GM12878 (cell line): ENCODE data around the gene SH3D19. TPM values are rescaled to one million over a fixed set of nuclear protein-coding genes. Genes with fewer than 3 reads are reported as not detected.

Source experiments
- ATAC-seq: fragments of 200-7000 bp; cut with Tn5 transposase; 3 replicates; pipeline ENCODE4 v1.9.1; 2020; ENCODE audit warnings: mild to moderate bottlenecking, moderate library complexity
- BruUV-seq: library from RNA; stranded (reverse); fragments of 400-500 nt; replicated peaks from 2 replicates; lab custom pipeline; 2021; lab: Mats Ljungman, UMichigan
- CTCF ChIA-PET: fragments of 300-600 bp; sonication (Branson Sonifier 250); formaldehyde crosslinking; extraction: SDS; loops from one replicate; lab custom pipeline; 2021; ENCODE audit warnings: inconsistent platforms; lab: Yijun Ruan, JAX
- POLR2A ChIA-PET: fragments of 350-600 bp; formaldehyde crosslinking; extraction: SDS; loops from one replicate; lab custom pipeline; 2021; ENCODE audit warnings: inconsistent platforms; lab: Charles Lee
- RAD21 ChIA-PET: fragments of 300-600 bp; sonication (Branson Sonifier 250); formaldehyde crosslinking; loops from one replicate; lab custom pipeline; 2023; ENCODE audit warnings: antibody characterized with exemption; ENCODE audit not compliant: unreplicated experiment; lab: Charles Lee
- SMC1A ChIA-PET: fragments of 300-600 bp; sonication (Branson Sonifier 250); formaldehyde crosslinking; loops from one replicate; lab custom pipeline; 2023; ENCODE audit not compliant: unreplicated experiment, uncharacterized antibody; lab: Charles Lee
- DNase-seq: peaks from one replicate; pipeline ENCODE4 v3.0.0-alpha.2; 2011; ENCODE audit warnings: low read depth, low spot score
- FAIRE-seq: peaks from 3 replicates; lab custom pipeline; 2011; peaks lifted over from hg19 to GRCh38; lab: Jason Lieb, UNC
- H2AFZ ChIP-seq: 2 replicates; pipeline ENCODE4 v1.6.0; 2011; ENCODE audit warnings: low read depth, low read length, control low read depth; ENCODE audit not compliant: control insufficient read depth
- H3K27ac ChIP-seq: 2 replicates; pipeline ENCODE4 v1.5.1; 2011; ENCODE audit warnings: control low read depth; ENCODE audit not compliant: control insufficient read depth, insufficient read depth
- H3K27me3 ChIP-seq, 2 experiments: replicated peaks in 1 of 2; 2 replicates each; pipeline versions ENCODE4 v1.6.0 to v1.6.1; 2011; ENCODE audit warnings: low read length in 1 of 2; ENCODE audit not compliant: control insufficient read depth in 2 of 2, insufficient read depth in 2 of 2
- H3K36me3 ChIP-seq, 2 experiments: 2 replicates each; pipeline ENCODE4 v1.5.1; 2011; ENCODE audit warnings: low read length in 1 of 2; ENCODE audit not compliant: control insufficient read depth in 2 of 2, insufficient read depth in 2 of 2
- H3K4me1 ChIP-seq: 2 replicates; pipeline ENCODE4 v1.6.1; 2011; ENCODE audit warnings: mild to moderate bottlenecking, low read length, moderate library complexity, mixed read lengths; ENCODE audit not compliant: control insufficient read depth, insufficient read depth
- H3K4me2 ChIP-seq: 2 replicates; pipeline ENCODE4 v1.6.0; 2011; ENCODE audit warnings: control low read depth; ENCODE audit not compliant: control insufficient read depth, insufficient read depth
- H3K4me3 ChIP-seq: fragments of 200-600 bp; sonication (generic); 2 replicates; pipeline ENCODE4 v1.5.1; 2016
- H3K79me2 ChIP-seq: 2 replicates; pipeline ENCODE4 v1.6.0; 2011; ENCODE audit warnings: low read length; ENCODE audit not compliant: control insufficient read depth, insufficient read depth
- H3K9ac ChIP-seq: 2 replicates; pipeline ENCODE4 v1.8.0; 2011; ENCODE audit warnings: low read length, control low read depth, mixed read lengths; ENCODE audit not compliant: control insufficient read depth, insufficient read depth
- H3K9me3 ChIP-seq: replicated peaks from 3 replicates; pipeline ENCODE4 v1.5.1; 2011; ENCODE audit warnings: mild to moderate bottlenecking, low read length; ENCODE audit not compliant: control insufficient read depth, insufficient read depth
- H4K20me1 ChIP-seq: 2 replicates; pipeline ENCODE4 v1.6.0; 2011; ENCODE audit not compliant: control insufficient read depth, insufficient read depth
- CEBPZ ChIP-seq: fragments of 150-350 bp; IDR thresholded peaks from 2 replicates; pipeline ENCODE4 v1.6.1; 2016; ENCODE audit warnings: low read depth, low read length
- CHD1 ChIP-seq: IDR thresholded peaks from 2 replicates; pipeline ENCODE4 v1.6.1; 2012; ENCODE audit warnings: low read depth, low read length, improper control_type of control experiment
- CTCF ChIP-seq, 3 experiments: IDR thresholded peaks in 2 of 3; conservative IDR thresholded peaks in 1 of 3; 2 replicates each; pipeline ENCODE4 v1.5.1; 2011; ENCODE audit warnings: low read depth in 3 of 3, low read length in 3 of 3, mild to moderate bottlenecking in 3 of 3, control low read depth in 2 of 3, moderate library complexity in 2 of 3, inconsistent platforms in 1 of 3, mixed read lengths in 1 of 3; ENCODE audit not compliant: control insufficient read depth in 2 of 3, insufficient read depth in 1 of 3; ENCODE audit errors: extremely low read depth in 1 of 3
- E2F8 ChIP-seq: fragments of 450-650 bp; IDR thresholded peaks from 2 replicates; pipeline ENCODE4 v1.6.1; 2018; ENCODE audit warnings: mild to moderate bottlenecking, low read depth, moderate library complexity; ENCODE audit not compliant: partially characterized antibody
- HCFC1 ChIP-seq: fragments of 150-350 bp; IDR thresholded peaks from 2 replicates; pipeline ENCODE4 v1.6.1; 2014; ENCODE audit warnings: low read length
- RBBP5 ChIP-seq: fragments of 200-600 bp; sonication (generic); conservative IDR thresholded peaks from 2 replicates; pipeline ENCODE4 v1.6.1; 2016
- SPI1 ChIP-seq: IDR thresholded peaks from 2 replicates; pipeline ENCODE4 v1.6.1; 2011; ENCODE audit warnings: low read depth, mild to moderate bottlenecking, low read length, moderate library complexity, borderline replicate concordance; ENCODE audit not compliant: insufficient read depth
- TCF12 ChIP-seq: IDR thresholded peaks from 2 replicates; pipeline ENCODE4 v1.6.1; 2011; ENCODE audit warnings: low read depth, mild to moderate bottlenecking, low read length
- ZBTB40 ChIP-seq: fragments of 450-650 bp; IDR thresholded peaks from 2 replicates; pipeline ENCODE4 v1.6.1; 2016; ENCODE audit warnings: mild to moderate bottlenecking, moderate library complexity, borderline replicate concordance
- in situ Hi-C: fragments of 300-500 bp; cut with MboI; formaldehyde crosslinking; loops from 9 replicates; pipeline ENCODE4 v1.14.3; 2018; ENCODE audit warnings: mixed read lengths
- intact Hi-C: fragments of 100-400 bp; cut with micrococcal nuclease; formaldehyde crosslinking; loops from one replicate; pipeline ENCODE4 v1.14.2; 2022; ENCODE audit not compliant: unreplicated experiment
- polyA plus RNA-seq, 11 experiments: library from polyadenylated mRNA; depleted of rRNA in 4 of 11; unstranded in 6 of 11; stranded (reverse) in 5 of 11; fragments of >200 nt; fragmentation: Nextera tagmentation in 4 of 11; fragmentation: Illumina TruSeq in 1 of 11; extraction: Ambion mirVana in 4 of 11; extraction: Trizol in 1 of 11; gene quantifications; 1 replicate in 1 of 11; 2 replicates in 10 of 11; pipeline versions ENCODE4 v1.2.1 to v1.2.3, GENCODE V29; 2011 to 2016; ENCODE audit warnings: inconsistent platforms in 2 of 11, missing spikeins in 2 of 11, low read depth in 1 of 11
- total RNA-seq, 4 experiments: library from RNA; depleted of rRNA in 3 of 4; stranded (reverse); fragments of >200 nt in 3 of 4; fragmentation: Illumina TruSeq in 1 of 4; extraction: Trizol in 1 of 4; gene quantifications; 2 replicates each; pipeline versions ENCODE4 v1.2.1 to v1.2.3, GENCODE V29; 2013 to 2021

Gene SH3D19
- total and polyA plus RNA-seq, 10 of the 15 experiments (the other 5 are each of a cell fraction or from before 2014, with no cell fraction given) = 0.03 to 6.9 (median 0.33) TPM; not detected in 3

GRCh38 chr4:151074416-151074916 is 250.9 kb downstream of the SH3D19 start:
- FAIRE-seq (no peak), DNase-seq (no peak), ATAC-seq (no peak)
- Histone ChIP-seq H3K4me3 (no peak overlapping the region), H3K4me2 (no peak overlapping the region), H4K20me1 (no peaks in the 10 kb centered on the region), H2AFZ (no peak overlapping the region), H3K79me2 (no peaks in the 10 kb centered on the region), H3K27me3 (no peaks in the 10 kb centered on the region), H3K9me3 (no peaks in the 10 kb centered on the region), H3K27ac (no peak overlapping the region), H3K9ac (no peak overlapping the region), H3K4me1 (no peaks in the 10 kb centered on the region), H3K36me3 (no peaks in the 10 kb centered on the region)
- intact Hi-C loops (no loop called here), in situ Hi-C loops (no loop called here)
- ChIA-PET CTCF (interaction anchor here (0.5 to 1.5 kb wide), 6 partner anchors 8 to 1259 kb away, joined by 3 to 7 read pairs (median 4); partner anchors contain the start of gene RPS3A), POLR2A (interaction anchor here (0.6 to 1.4 kb wide), 3 partner anchors 9 to 496 kb away, joined by 3 read pairs; no protein-coding TSS in a partner anchor), SMC1A (interaction anchor here (1.0 to 3.4 kb wide), 9 partner anchors 8 to 102 kb away, joined by 3 to 14 read pairs (median 5); no protein-coding TSS in a partner anchor), RAD21 (interaction anchor here (0.6 to 1.7 kb wide), 4 partner anchors 13 to 59 kb away, joined by 3 to 7 read pairs (median 4); no protein-coding TSS in a partner anchor)
- no TSS peak for BruUV-seq
- TF ChIP-seq SPI1 (no peak), CEBPZ (no peak), TCF12 (no peak), RBBP5 (no peak), ZBTB40 (no peak), CHD1 (no peak), CTCF (IDR thresholded peaks at IDR 0.05 in 2 of 3, conservative IDR thresholded peaks at IDR 0.05 in 1 of 3; ENCODE audit: control insufficient read depth in 2 of 3, extremely low read depth in 1 of 3, insufficient read depth in 1 of 3, low read depth in 3 of 3, low read length in 3 of 3) (no peak), HCFC1 (no peak), E2F8 (no peak)
